ENCODE results near the gene SLC9B1.

- no peak for TF ChIP-seq EZH2 (IDR thresholded peaks at IDR 0.05; ENCODE audit: insufficient read depth, poor library complexity, severe bottlenecking)
- TF ChIP-seq EZH2phosphoT487 (IDR thresholded peaks at IDR 0.05; ENCODE audit: insufficient read depth, low read depth), result no peak
These were observed 1.6 kb upstream of the SLC9B1 start for GRCh38 chr4:103021120-103021519.
